HG03457 (cell line): Measurements from ENCODE around the gene VTI1A.

ENCODE experiments used
- ATAC-seq: cut with Tn5 transposase; IDR thresholded peaks from one replicate; pipeline ENCODE4 v1.9.1; 2021; ENCODE audit warnings: moderate number of reproducible peaks; ENCODE audit not compliant: unreplicated experiment

VTI1A gene

GRCh38 chr10:112774210-112774609 lies 327.2 kb downstream of the VTI1A start:
- ATAC-seq, result no peak

GRCh38 chr10:112774798-112775197 lies 327.8 kb downstream of the VTI1A start:
- no peak for ATAC-seq

GRCh38 chr10:112775381-112775780 lies 328.4 kb downstream of the VTI1A start:
- no peak for ATAC-seq

GRCh38 chr10:112775892-112776674 lies 329.1 kb downstream of the VTI1A start:
- no peak for ATAC-seq

- ATAC-seq, result no peak
Observed at GRCh38 chr10:112778579-112778978, 331.6 kb downstream of the VTI1A start.

- ATAC-seq, result no peak
Observed at GRCh38 chr10:112779025-112779770, 332.2 kb downstream of the VTI1A start.

GRCh38 chr10:112782200-112782907 lies 335.3 kb downstream of the VTI1A start:
- no peak for ATAC-seq

- no peak for ATAC-seq
Observed at GRCh38 chr10:112783351-112784021, 336.5 kb downstream of the VTI1A start.

GRCh38 chr10:112784022-112784461 lies 337.0 kb downstream of the VTI1A start:
- ATAC-seq, result no peak

- no peak for ATAC-seq
Observed at GRCh38 chr10:112785089-112785488, 338.1 kb downstream of the VTI1A start.

- ATAC-seq, result no peak
Observed at GRCh38 chr10:112789248-112789647, 342.2 kb downstream of the VTI1A start.

- ATAC-seq, result no peak
Observed at GRCh38 chr10:112790030-112790429, 343.0 kb downstream of the VTI1A start.

GRCh38 chr10:112790921-112791320 lies 343.9 kb downstream of the VTI1A start:
- ATAC-seq, result no peak

GRCh38 chr10:112791447-112791846 lies 344.4 kb downstream of the VTI1A start:
- ATAC-seq, result no peak

- no peak for ATAC-seq
Observed at GRCh38 chr10:112792487-112793201, 345.6 kb downstream of the VTI1A start.

GRCh38 chr10:112793202-112793921 lies 346.3 kb downstream of the VTI1A start:
- no peak for ATAC-seq

GRCh38 chr10:112794201-112794600 lies 347.2 kb downstream of the VTI1A start:
- no peak for ATAC-seq

- no peak for ATAC-seq
Observed at GRCh38 chr10:112795067-112795466, 348.1 kb downstream of the VTI1A start.

GRCh38 chr10:112797197-112797596 lies 350.2 kb downstream of the VTI1A start:
- no peak for ATAC-seq

- ATAC-seq, result no peak
Observed at GRCh38 chr10:112797855-112798254, 350.8 kb downstream of the VTI1A start.
